MM.1S (cell line): ENCODE results near the gene XIRP2.

Experiments used
- DNase-seq: peaks from one replicate; pipeline ENCODE4 v3.0.0-alpha.2; 2015
- H2AFZ ChIP-seq: fragments of 300-600 bp; sonication (generic); 2 replicates; pipeline ENCODE4 v1.6.0; 2016; ENCODE audit warnings: antibody characterized with exemption, low read length
- H3F3A ChIP-seq: fragments of 300-600 bp; sonication (generic); 2 replicates; pipeline ENCODE4 v1.6.1; 2016; ENCODE audit warnings: mild to moderate bottlenecking, antibody characterized with exemption, low read length, moderate library complexity, mixed read lengths; ENCODE audit not compliant: insufficient read depth
- H3K27ac ChIP-seq: fragments of 300-600 bp; sonication (generic); 2 replicates; pipeline ENCODE4 v1.5.1; 2016; ENCODE audit warnings: mild to moderate bottlenecking, low read length
- H3K27me3 ChIP-seq: fragments of 300-600 bp; sonication (generic); replicated peaks from 2 replicates; pipeline ENCODE4 v1.6.0; 2016; ENCODE audit warnings: low read length; ENCODE audit not compliant: insufficient read depth
- H3K36me3 ChIP-seq: fragments of 300-600 bp; sonication (generic); replicated peaks from 2 replicates; pipeline ENCODE4 v1.6.1; 2016; ENCODE audit warnings: mild to moderate bottlenecking, low read length, mixed read lengths; ENCODE audit not compliant: insufficient read depth
- H3K4me1 ChIP-seq: fragments of 300-600 bp; sonication (generic); 2 replicates; pipeline ENCODE4 v1.6.1; 2016; ENCODE audit warnings: low read length, mixed read lengths
- H3K4me2 ChIP-seq: fragments of 300-600 bp; sonication (generic); 2 replicates; pipeline ENCODE4 v1.6.0; 2016; ENCODE audit warnings: low read depth, low read length
- H3K4me3 ChIP-seq: fragments of 300-600 bp; sonication (generic); 2 replicates; pipeline ENCODE4 v1.5.1; 2016; ENCODE audit warnings: low read length, mixed read lengths
- H3K79me2 ChIP-seq: fragments of 300-600 bp; sonication (generic); 2 replicates; pipeline ENCODE4 v1.6.1; 2016; ENCODE audit warnings: mixed run types, low read length, mixed read lengths
- H3K9ac ChIP-seq: fragments of 300-600 bp; sonication (generic); 2 replicates; pipeline ENCODE4 v1.6.1; 2016; ENCODE audit warnings: low read length, mixed read lengths
- H3K9me2 ChIP-seq: fragments of 300-600 bp; sonication (generic); replicated peaks from 2 replicates; pipeline ENCODE4 v1.6.1; 2016; ENCODE audit warnings: mild to moderate bottlenecking, low read length, mixed read lengths; ENCODE audit not compliant: insufficient read depth
- H3K9me3 ChIP-seq: fragments of 300-600 bp; sonication (generic); replicated peaks from 2 replicates; pipeline ENCODE4 v1.6.1; 2016; ENCODE audit warnings: mild to moderate bottlenecking, low read length, mixed read lengths; ENCODE audit not compliant: insufficient read depth
- H4K20me1 ChIP-seq: fragments of 300-600 bp; sonication (generic); 2 replicates; pipeline ENCODE4 v1.6.1; 2016; ENCODE audit warnings: mild to moderate bottlenecking, low read length, moderate library complexity, mixed read lengths; ENCODE audit not compliant: insufficient read depth
- EZH2 ChIP-seq: fragments of 300-600 bp; sonication (generic); optimal IDR thresholded peaks from 2 replicates; pipeline ENCODE3; 2017; ENCODE audit warnings: low read depth, mild to moderate bottlenecking, antibody characterized with exemption, low read length, mixed read lengths
- EZH2phosphoT487 ChIP-seq: fragments of 300-600 bp; sonication (generic); IDR thresholded peaks from 2 replicates; pipeline ENCODE4 v1.6.1; 2018; ENCODE audit warnings: antibody characterized with exemption, low read length
- TF ChIP-seq, protein P1 (sequence below): fragments of 300-600 bp; sonication (generic); IDR thresholded peaks from 2 replicates; pipeline ENCODE4 v1.5.1; 2016; ENCODE audit warnings: antibody characterized with exemption, low read length, mixed read lengths

XIRP2 gene

DNA sequence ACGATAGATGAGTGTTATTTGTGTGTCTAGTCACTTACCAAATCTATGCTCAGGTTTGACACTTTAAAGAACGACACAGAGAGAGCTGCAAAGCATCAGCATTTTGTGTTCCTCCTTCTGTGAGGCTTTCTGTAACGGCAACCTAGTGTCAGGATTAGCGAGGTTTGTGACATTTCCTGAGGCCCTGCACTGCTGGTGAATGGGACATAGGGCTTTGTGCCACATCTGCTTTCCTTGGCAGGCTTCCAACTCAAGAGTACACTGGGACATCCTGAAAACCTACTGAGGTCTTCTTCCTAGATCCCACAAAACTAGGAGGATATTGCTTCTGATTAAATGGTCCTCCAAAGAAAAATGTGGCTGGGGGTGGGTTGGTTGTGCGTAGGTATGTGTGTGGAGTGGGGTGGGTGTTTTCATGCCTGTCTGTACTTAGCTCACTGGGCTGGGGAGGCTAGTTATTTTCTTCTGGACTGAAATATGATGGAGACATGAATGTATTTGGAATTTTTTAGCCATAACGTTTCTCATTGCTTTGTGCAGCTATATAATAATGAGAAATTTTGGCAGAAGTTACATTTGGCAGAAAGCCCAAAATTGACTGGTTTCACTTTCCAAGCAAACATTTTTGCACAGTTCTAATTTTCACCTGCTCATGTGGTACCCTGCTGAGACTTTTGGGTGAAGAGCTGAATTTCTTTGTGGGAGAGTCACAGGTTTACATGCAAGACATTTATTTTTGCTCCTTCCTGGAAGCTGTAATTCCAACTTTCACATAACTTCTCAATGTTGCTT is 308.4 kb downstream of the XIRP2 start:
- Histone ChIP-seq H3K4me3 (0 out of 2 replicates have a peak overlapping the region, but pooled peaks have one; percentile 9), H3K4me1 (peaks cover 15% of the 10 kb centered on the region), H3K79me2 (no peaks in the 10 kb centered on the region), H3K9me3 (no peaks in the 10 kb centered on the region), H3K27ac (no peak overlapping the region), H3K4me2 (peak overlapping the region; percentile 48), H3K27me3 (no peaks in the 10 kb centered on the region), H3K9ac (no peak overlapping the region), H3K36me3 (no peaks in the 10 kb centered on the region), H3F3A (0 out of 2 replicates have a peak, but pooled peaks cover 8% of the 10 kb centered on the region), H3K9me2 (no peaks in the 10 kb centered on the region), H2AFZ (0 out of 2 replicates have a peak overlapping the region, but pooled peaks have one; percentile 2), H4K20me1 (no peaks in the 10 kb centered on the region)
- DNase-seq, result peak; percentile 76
- TF ChIP-seq EZH2 (no peak), EZH2phosphoT487 (no peak)
- TF ChIP-seq, protein P1, sequence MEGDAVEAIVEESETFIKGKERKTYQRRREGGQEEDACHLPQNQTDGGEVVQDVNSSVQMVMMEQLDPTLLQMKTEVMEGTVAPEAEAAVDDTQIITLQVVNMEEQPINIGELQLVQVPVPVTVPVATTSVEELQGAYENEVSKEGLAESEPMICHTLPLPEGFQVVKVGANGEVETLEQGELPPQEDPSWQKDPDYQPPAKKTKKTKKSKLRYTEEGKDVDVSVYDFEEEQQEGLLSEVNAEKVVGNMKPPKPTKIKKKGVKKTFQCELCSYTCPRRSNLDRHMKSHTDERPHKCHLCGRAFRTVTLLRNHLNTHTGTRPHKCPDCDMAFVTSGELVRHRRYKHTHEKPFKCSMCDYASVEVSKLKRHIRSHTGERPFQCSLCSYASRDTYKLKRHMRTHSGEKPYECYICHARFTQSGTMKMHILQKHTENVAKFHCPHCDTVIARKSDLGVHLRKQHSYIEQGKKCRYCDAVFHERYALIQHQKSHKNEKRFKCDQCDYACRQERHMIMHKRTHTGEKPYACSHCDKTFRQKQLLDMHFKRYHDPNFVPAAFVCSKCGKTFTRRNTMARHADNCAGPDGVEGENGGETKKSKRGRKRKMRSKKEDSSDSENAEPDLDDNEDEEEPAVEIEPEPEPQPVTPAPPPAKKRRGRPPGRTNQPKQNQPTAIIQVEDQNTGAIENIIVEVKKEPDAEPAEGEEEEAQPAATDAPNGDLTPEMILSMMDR, result no peak

DNA sequence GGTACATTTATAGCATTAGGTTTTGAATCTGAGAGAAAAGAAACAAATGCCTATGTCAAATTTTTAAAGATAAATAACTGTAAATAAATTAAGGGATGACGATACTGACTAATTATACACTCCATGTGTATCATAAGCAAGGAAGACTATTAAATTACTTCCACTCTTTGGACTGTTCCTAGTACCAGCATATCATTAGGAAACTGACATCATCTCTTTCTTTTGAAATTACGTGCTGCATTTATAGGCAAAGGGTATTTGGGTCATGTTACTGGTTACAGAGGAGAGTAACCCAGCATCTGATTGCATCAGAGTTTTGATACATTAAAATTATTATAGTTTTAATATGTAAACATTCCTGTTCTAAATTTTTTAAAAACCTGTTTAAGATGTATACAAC is 309.7 kb downstream of the XIRP2 start:
- Histone ChIP-seq H3K9me2 (no peaks in the 10 kb centered on the region), H3F3A (0 out of 2 replicates have a peak, but pooled peaks cover 8% of the 10 kb centered on the region), H3K4me2 (no peak overlapping the region), H3K9ac (no peak overlapping the region), H3K4me3 (no peak overlapping the region), H4K20me1 (no peaks in the 10 kb centered on the region), H3K36me3 (no peaks in the 10 kb centered on the region), H3K4me1 (peaks cover 15% of the 10 kb centered on the region), H3K27me3 (no peaks in the 10 kb centered on the region), H2AFZ (no peak overlapping the region), H3K27ac (no peak overlapping the region), H3K9me3 (no peaks in the 10 kb centered on the region), H3K79me2 (no peaks in the 10 kb centered on the region)
- no peak for DNase-seq
- no peak for TF ChIP-seq EZH2
- no peak for TF ChIP-seq EZH2phosphoT487
- TF ChIP-seq, protein P1, result no peak

DNA sequence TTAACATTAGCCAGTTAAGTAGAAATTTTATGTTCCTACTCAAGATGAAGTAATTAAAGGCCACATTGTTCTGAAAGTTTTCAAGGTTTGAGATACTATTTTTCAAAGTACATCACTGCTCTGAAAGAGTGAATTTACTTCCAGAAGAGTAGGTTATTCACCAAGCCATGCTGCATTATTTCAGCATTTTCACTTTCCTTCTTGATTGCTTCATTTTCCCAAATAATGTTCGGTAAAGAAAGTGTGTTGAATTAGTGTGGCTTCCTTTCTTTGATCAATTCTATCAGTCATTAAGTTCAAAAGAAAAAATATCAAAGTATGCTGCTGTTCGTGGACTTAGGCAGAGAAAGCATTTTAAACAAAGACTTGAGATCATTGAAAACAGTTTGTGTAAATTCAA is 310.3 kb downstream of the XIRP2 start:
- Histone ChIP-seq H2AFZ (no peak overlapping the region), H3K36me3 (no peaks in the 10 kb centered on the region), H4K20me1 (no peaks in the 10 kb centered on the region), H3K9me3 (no peaks in the 10 kb centered on the region), H3K4me3 (no peak overlapping the region), H3K9me2 (no peaks in the 10 kb centered on the region), H3K4me1 (peaks cover 15% of the 10 kb centered on the region), H3K27me3 (no peaks in the 10 kb centered on the region), H3K79me2 (no peaks in the 10 kb centered on the region), H3K9ac (no peak overlapping the region), H3K4me2 (no peak overlapping the region), H3F3A (0 out of 2 replicates have a peak, but pooled peaks cover 8% of the 10 kb centered on the region), H3K27ac (no peak overlapping the region)
- TF ChIP-seq EZH2phosphoT487 (no peak), EZH2 (no peak)
- TF ChIP-seq, protein P1, result no peak
- DNase-seq, result no peak
